Activated T-cell treated with anti-CD3 and anti-CD28 coated beads for 48 hours (primary cell): Measurements from ENCODE around the gene FGF16.
"Not testable (repeated sequence)": the region's sequence is repeated elsewhere in the genome, so short reads cannot be mapped to it uniquely, and the experiment has no call there.

ENCODE experiments used
- DNase-seq: peaks from one replicate; pipeline ENCODE4 v3.0.0-alpha.2; 2020; ENCODE audit warnings: low read depth

The FGF16 gene

DNA sequence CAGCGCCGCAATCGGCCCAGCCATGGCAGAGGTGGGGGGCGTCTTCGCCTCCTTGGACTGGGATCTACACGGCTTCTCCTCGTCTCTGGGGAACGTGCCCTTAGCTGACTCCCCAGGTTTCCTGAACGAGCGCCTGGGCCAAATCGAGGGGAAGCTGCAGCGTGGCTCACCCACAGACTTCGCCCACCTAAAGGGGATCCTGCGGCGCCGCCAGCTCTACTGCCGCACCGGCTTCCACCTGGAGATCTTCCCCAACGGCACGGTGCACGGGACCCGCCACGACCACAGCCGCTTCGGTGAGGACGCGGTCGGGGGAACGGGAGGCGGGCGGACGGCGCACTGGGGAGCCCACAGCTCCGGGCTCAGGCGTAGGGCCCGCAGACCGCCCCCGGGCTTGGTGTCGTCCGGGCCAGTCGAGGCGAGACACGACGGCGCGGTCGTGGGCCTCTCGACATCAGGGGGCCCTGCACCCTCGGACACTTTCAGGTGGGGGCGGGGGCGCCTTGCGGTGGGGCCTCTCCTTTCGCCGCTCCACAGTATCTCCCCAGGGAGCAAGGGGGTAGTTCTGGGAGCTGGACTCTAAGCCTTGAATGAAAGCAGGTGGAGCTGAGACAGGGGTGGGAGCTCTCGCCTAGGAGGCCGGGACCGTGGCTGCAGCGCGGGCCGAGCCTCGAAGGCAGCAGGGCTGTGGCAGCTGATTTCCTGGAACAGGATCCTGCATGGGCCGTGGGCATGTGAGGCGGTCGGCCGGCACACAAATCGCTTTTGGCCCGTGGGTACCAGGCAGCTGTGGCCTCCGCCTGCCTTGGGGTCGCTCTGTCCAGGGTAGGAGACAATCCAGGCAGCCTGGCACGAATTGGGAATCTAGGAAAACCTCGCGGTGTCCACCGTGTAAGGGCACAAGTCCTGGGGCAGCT, 722 bp downstream of the FGF16 start:
- DNase-seq, result no peak

DNA sequence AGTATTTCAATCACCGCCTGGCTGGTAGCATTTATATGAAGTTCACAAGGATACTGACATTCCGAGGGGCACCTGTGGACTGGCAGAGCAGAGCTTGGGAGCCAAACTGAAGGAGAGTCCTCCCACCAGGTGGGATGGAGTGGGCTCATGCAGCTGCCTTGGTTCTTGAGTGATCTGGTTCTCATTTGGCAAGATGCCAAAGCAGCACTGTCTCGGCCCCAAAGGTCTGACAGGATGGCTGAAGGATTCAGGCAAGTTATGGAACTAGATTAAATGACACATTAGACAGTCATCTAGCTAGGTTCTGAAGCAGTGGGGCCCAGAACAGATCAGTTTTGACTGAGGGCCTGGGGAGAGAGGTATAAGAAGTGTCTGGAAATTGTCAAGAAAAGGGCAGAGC, 3.2 kb downstream of the FGF16 start:
- no peak for DNase-seq

- DNase-seq, result no peak
Measured at GRCh38 chrX:77450996-77451395, 3.8 kb downstream of the FGF16 start.

DNA sequence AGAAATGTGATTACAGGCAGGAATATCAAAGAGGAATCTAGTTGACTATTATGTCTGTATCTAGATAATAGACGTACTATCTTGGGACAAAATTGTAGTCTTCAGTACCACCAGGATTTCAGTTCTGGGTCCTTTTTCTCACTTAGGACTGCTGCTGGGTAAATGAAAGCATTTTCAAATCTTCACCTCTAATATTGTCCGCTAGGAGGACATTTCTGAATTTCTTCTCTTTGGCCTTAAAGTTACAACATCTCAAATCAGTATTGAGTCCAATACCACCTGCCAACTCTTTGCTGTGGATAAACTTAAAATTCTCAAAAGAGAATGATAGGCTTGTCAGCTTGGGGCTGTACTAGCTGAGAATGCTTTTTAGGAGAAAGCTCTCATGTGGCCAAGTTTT, 6.0 kb downstream of the FGF16 start:
- DNase-seq, result no peak

DNA sequence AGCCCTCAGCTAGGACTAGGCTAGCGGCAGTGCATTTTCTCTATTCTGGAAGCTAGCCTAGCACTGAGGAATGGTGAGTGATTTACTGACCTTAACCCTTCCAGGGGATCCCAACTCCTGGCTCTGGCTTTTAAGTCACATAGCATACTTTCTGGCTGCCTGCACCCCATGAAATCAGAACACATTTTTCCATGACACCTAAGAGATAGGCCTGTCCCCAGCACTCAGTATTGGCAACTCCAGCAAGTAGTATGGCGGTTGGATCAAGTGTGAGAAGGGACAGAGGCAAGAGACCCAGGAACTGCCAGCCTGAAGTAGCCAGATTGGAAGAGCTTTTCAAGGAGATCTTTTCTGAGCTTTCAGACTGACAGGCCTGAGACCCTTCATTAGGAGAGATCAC, 8.2 kb downstream of the FGF16 start:
- DNase-seq, result no peak

DNA sequence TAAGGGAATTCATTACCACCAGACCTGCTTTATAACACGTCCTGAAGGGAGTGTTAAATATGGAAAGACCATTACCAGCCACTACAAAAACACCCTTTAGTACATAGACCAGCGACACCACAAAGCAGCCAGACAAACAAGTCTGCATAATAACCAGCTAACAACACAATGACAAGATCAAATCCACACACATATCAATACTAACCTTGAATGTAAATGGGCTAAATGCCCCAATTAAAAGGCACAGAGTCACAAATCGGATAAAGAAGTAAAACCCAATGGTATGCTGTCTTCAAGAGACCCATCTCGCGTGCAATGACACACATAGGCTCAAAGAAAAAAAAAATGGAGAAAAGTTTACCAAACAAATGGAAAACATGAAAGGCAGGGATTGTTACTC, 36.9 kb downstream of the FGF16 start:
- DNase-seq, result no peak

GRCh38 chrX:77493677-77494553, 46.7 kb downstream of the FGF16 start:
- no peak for DNase-seq

DNA sequence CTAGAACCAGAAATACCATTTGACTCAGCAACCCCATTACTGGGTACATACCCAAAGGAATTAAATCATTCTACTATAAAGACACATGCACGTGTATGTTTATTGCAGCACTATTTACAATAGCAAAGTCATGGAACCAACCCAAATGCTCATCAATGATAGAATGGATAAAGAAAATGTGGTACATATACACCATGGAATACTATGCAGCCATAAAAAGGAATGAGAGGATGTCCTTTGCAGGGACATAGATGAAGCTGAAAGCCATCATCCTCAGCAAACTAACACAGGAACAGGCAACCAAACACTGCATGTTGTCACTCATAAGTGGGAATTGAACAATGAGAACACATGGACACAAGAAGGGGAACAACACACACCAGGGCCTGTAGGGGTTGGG, 53.0 kb downstream of the FGF16 start:
- not testable (repeated sequence) for DNase-seq

GRCh38 chrX:77502951-77503525, 55.8 kb downstream of the FGF16 start:
- no peak for DNase-seq

DNA sequence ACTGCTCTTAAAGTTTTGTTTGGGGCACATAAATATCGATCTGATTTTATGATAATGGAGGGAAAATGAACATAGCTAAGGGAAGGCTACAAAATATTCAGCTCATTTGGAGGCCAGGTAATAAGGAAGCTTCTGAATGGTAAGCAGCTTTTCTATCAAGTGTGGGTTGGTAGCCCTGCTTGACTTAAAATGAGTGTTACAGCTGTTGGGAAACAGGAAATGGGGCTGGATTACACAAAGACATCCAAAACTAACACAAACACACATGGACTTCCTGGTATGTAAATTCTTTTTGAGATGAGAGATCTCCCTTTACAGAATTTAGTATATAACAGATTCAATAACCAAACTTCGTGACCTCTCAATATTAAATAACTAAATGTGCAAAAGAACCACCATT, 58.0 kb downstream of the FGF16 start:
- DNase-seq, result no peak
